HepG2 (cell line): ENCODE results near the gene LRRC8D. TPM values are rescaled to one million over a fixed set of nuclear protein-coding genes. Genes with fewer than 3 reads are reported as not detected.

ENCODE experiments used
- FOXA3 ChIP-seq: IDR thresholded peaks from 2 replicates; pipeline ENCODE4 v1.6.1; 2016; ENCODE audit warnings: missing genetic modification reagents, missing compliant biosample characterization
- HMG20A ChIP-seq: IDR thresholded peaks from 2 replicates; pipeline ENCODE4 v1.6.1; 2016; ENCODE audit warnings: borderline replicate concordance
- HOMEZ ChIP-seq: IDR thresholded peaks from 2 replicates; pipeline ENCODE4 v1.6.1; 2016; ENCODE audit warnings: low read depth
- KDM2A ChIP-seq: sonication (generic); formaldehyde crosslinking; IDR thresholded peaks from 2 replicates; pipeline ENCODE4 v1.4.0; 2020; ENCODE audit warnings: low read depth, missing genetic modification reagents, borderline replicate concordance
- KDM6A ChIP-seq: IDR thresholded peaks from 2 replicates; pipeline ENCODE4 v1.6.1; 2016; ENCODE audit warnings: low read depth
- MLX ChIP-seq: IDR thresholded peaks from 2 replicates; pipeline ENCODE4 v1.6.1; 2016
- POLR2AphosphoS5 ChIP-seq: IDR thresholded peaks from 2 replicates; pipeline ENCODE4 v1.6.1; 2012; ENCODE audit warnings: low read depth, low read length
- RAD51 ChIP-seq: fragments of 450-650 bp; IDR thresholded peaks from 2 replicates; pipeline ENCODE4 v1.6.1; 2016; ENCODE audit warnings: borderline replicate concordance
- SP140L ChIP-seq: sonication (generic); formaldehyde crosslinking; IDR thresholded peaks from 2 replicates; pipeline ENCODE4 v1.4.0; 2020; ENCODE audit warnings: missing genetic modification reagents, borderline replicate concordance
- THAP11 ChIP-seq: IDR thresholded peaks from 2 replicates; pipeline ENCODE4 v1.6.1; 2016; ENCODE audit warnings: missing biosample characterization, missing genetic modification reagents
- ZBTB34 ChIP-seq: sonication (generic); formaldehyde crosslinking; IDR thresholded peaks from 2 replicates; pipeline ENCODE4 v1.8.0; 2022; ENCODE audit warnings: mild to moderate bottlenecking, missing genetic modification reagents
- ZIK1 ChIP-seq: sonication (generic); formaldehyde crosslinking; IDR thresholded peaks from 2 replicates; pipeline ENCODE4 v1.5.0; 2020; ENCODE audit warnings: mild to moderate bottlenecking, low read depth, missing genetic modification reagents, borderline replicate concordance
- ZNF142 ChIP-seq: sonication (generic); formaldehyde crosslinking; IDR thresholded peaks from 2 replicates; pipeline ENCODE4 v1.4.0; 2020; ENCODE audit warnings: missing genetic modification reagents
- ZNF263 ChIP-seq: sonication (generic); formaldehyde crosslinking; IDR thresholded peaks from 2 replicates; pipeline ENCODE4 v1.4.0; 2020; ENCODE audit warnings: missing genetic modification reagents
- ZNF331 ChIP-seq: sonication (generic); formaldehyde crosslinking; IDR thresholded peaks from 2 replicates; pipeline ENCODE4 v1.4.0; 2020; ENCODE audit warnings: missing genetic modification reagents
- ZNF343 ChIP-seq: sonication (generic); formaldehyde crosslinking; IDR thresholded peaks from 2 replicates; pipeline ENCODE4 v1.4.0; 2020; ENCODE audit warnings: mild to moderate bottlenecking, missing genetic modification reagents
- ZNF441 ChIP-seq: sonication (generic); formaldehyde crosslinking; IDR thresholded peaks from 2 replicates; pipeline ENCODE4 v1.7.0; 2021; ENCODE audit warnings: missing genetic modification reagents, borderline replicate concordance
- polyA plus RNA-seq, 8 experiments: library from polyadenylated mRNA; depleted of rRNA in 3 of 8; stranded (reverse) in 7 of 8; unstranded in 1 of 8; fragments of >200 nt; fragmentation: Illumina TruSeq in 4 of 8; extraction: Trizol in 4 of 8; gene quantifications; 2 replicates each; pipeline versions ENCODE4 v1.2.1 to v1.2.3, GENCODE V29; 2011 to 2016; ENCODE audit warnings: low read depth in 4 of 8, missing spikeins in 1 of 8, mixed read lengths in 1 of 8; ENCODE audit not compliant: insufficient read depth in 1 of 8
- total RNA-seq, 5 experiments: library from RNA; depleted of rRNA; stranded (reverse); fragments of >200 nt; fragmentation: Illumina TruSeq; extraction: Trizol; gene quantifications; 2 replicates each; pipeline ENCODE4 v1.2.3, GENCODE V29; 2016; ENCODE audit warnings: low read depth in 1 of 5

Gene LRRC8D
- total and polyA plus RNA-seq, 2 of the 13 experiments (the other 11 are each of a cell fraction or from before 2014, with no cell fraction given) = 29.9 to 45.5 TPM

GRCh38 chr1:89942825-89943658 lies 122.2 kb downstream of the LRRC8D start (continued):
- no peak; the same call in 1 of the 2 replicates for TF ChIP-seq HOMEZ (CRISPR knock-in tag)
- no peak for TF ChIP-seq RAD51
- no peak for TF ChIP-seq ZNF263 (CRISPR knock-in tag)
- peak; percentile 66; the same call in 1 of the 2 replicates for TF ChIP-seq ZNF331 (CRISPR knock-in tag)
- TF ChIP-seq ZNF142 (CRISPR knock-in tag) = no peak
- TF ChIP-seq ZBTB34 (CRISPR knock-in tag) = 0 out of 2 replicates have a peak, but pooled peaks have one; percentile 31
- TF ChIP-seq MLX = 0 out of 2 replicates have a peak, but pooled peaks have one; percentile 27
- peak; percentile 71; the same call in 1 of the 2 replicates for TF ChIP-seq ZNF343 (CRISPR knock-in tag)
- TF ChIP-seq ZIK1 = no peak
- TF ChIP-seq HMG20A = peak; percentile 91
- TF ChIP-seq ZNF441 (CRISPR knock-in tag) = no peak
- TF ChIP-seq KDM6A (CRISPR knock-in tag) = 0 out of 2 replicates have a peak, but pooled peaks have one; percentile 5
- no peak; the same call in 1 of the 2 replicates for TF ChIP-seq POLR2AphosphoS5
- peak; percentile 27; the same call in 1 of the 2 replicates for TF ChIP-seq KDM2A
- TF ChIP-seq FOXA3 (CRISPR knock-in tag) = peak; percentile 82
- TF ChIP-seq THAP11 (CRISPR knock-in tag) = peak; percentile 58
- TF ChIP-seq SP140L (CRISPR knock-in tag) = no peak
